Measurements from ENCODE around the gene SH3RF2.

- TF ChIP-seq POLR2A (IDR thresholded peaks at IDR 0.05): no peak
- no peak for TF ChIP-seq CTCF (IDR thresholded peaks at IDR 0.05)
These were observed 15.7 kb upstream of the SH3RF2 start for GRCh38 chr5:145920542-145921210.
